Endothelial cell of umbilical vein (primary cell): ENCODE results near the gene TEAD3. TPM values are rescaled to one million over a fixed set of nuclear protein-coding genes. Genes with fewer than 3 reads are reported as not detected.

Experiments used
- BruUV-seq: library from RNA; stranded (reverse); fragments of 400-500 nt; replicated peaks from 2 replicates; lab custom pipeline; 2021; lab: Mats Ljungman, UMichigan
- CTCF ChIA-PET: fragments of 300-600, 350-600 bp; sonication (Branson Sonifier 250); formaldehyde crosslinking; loops from one replicate; lab custom pipeline; 2021; ENCODE audit warnings: antibody characterized with exemption, inconsistent platforms; lab: Charles Lee
- POLR2A ChIA-PET: fragments of 300-600, 350-600 bp; sonication (Branson Sonifier 250); formaldehyde crosslinking; loops from one replicate; lab custom pipeline; 2021; ENCODE audit warnings: antibody characterized with exemption, inconsistent platforms; lab: Charles Lee
- DNase-seq: peaks from one replicate; pipeline ENCODE4 v3.0.0-alpha.2; 2011; ENCODE audit warnings: low read depth, low spot score
- FAIRE-seq: peaks from 2 replicates; lab custom pipeline; 2011; peaks lifted over from hg19 to GRCh38; lab: Jason Lieb, UNC
- H2AFZ ChIP-seq: 2 replicates; pipeline ENCODE4 v1.6.0; 2012; ENCODE audit warnings: low read depth, low read length, control low read depth, inconsistent platforms
- H3K27ac ChIP-seq: 2 replicates; pipeline ENCODE4 v1.5.1; 2011; ENCODE audit warnings: low read depth, mild to moderate bottlenecking, control low read depth, low read length, moderate library complexity; ENCODE audit not compliant: insufficient read depth
- H3K27me3 ChIP-seq, 2 experiments: 2 replicates each; pipeline versions ENCODE4 v1.6.0 to v1.6.1; 2011; ENCODE audit warnings: low read length in 2 of 2, mixed read lengths in 1 of 2; ENCODE audit not compliant: control insufficient read depth in 2 of 2, insufficient read depth in 2 of 2
- H3K36me3 ChIP-seq, 2 experiments: 2 replicates in 1 of 2; 3 replicates in 1 of 2; pipeline ENCODE4 v1.5.1; 2011; ENCODE audit warnings: low read length in 2 of 2, mild to moderate bottlenecking in 1 of 2, moderate library complexity in 1 of 2; ENCODE audit not compliant: control insufficient read depth in 2 of 2, insufficient read depth in 2 of 2; ENCODE audit errors: extremely low read depth in 1 of 2
- H3K4me1 ChIP-seq: 3 replicates; pipeline ENCODE4 v1.5.1; 2011; ENCODE audit warnings: mild to moderate bottlenecking, low read length; ENCODE audit not compliant: control insufficient read depth, insufficient read depth; ENCODE audit errors: extremely low read depth
- H3K4me2 ChIP-seq: 2 replicates; pipeline ENCODE4 v1.6.1; 2011; ENCODE audit warnings: low read length, control low read depth, mixed read lengths; ENCODE audit not compliant: insufficient read depth
- H3K4me3 ChIP-seq, 3 experiments: fragments of 200-600 bp in 1 of 3; sonication (generic), shearing (Covaris generic) in 1 of 3; replicated peaks in 1 of 3; 2 replicates each; pipeline ENCODE4 v1.5.1; 2011 to 2016; ENCODE audit warnings: control low read depth in 3 of 3, low read length in 3 of 3, mild to moderate bottlenecking in 2 of 3, inconsistent platforms in 1 of 3, low read depth in 1 of 3, moderate library complexity in 1 of 3; ENCODE audit not compliant: insufficient read depth in 1 of 3
- H3K79me2 ChIP-seq: 2 replicates; pipeline ENCODE4 v1.6.0; 2012; ENCODE audit warnings: low read length, inconsistent platforms; ENCODE audit not compliant: control insufficient read depth, insufficient read depth
- H3K9ac ChIP-seq: replicated peaks from 2 replicates; pipeline ENCODE3; 2011; ENCODE audit warnings: low read length, control low read depth; ENCODE audit not compliant: insufficient read depth; ENCODE audit errors: extremely low read depth
- H3K9me1 ChIP-seq: replicated peaks from 3 replicates; pipeline ENCODE4 v1.6.0; 2011; ENCODE audit warnings: mild to moderate bottlenecking, low read length; ENCODE audit not compliant: control insufficient read depth, insufficient read depth; ENCODE audit errors: extremely low read depth
- H3K9me3 ChIP-seq: replicated peaks from 2 replicates; pipeline ENCODE4 v1.5.1; 2012; ENCODE audit warnings: low read length, inconsistent platforms; ENCODE audit not compliant: control insufficient read depth, insufficient read depth
- H4K20me1 ChIP-seq: replicated peaks from 2 replicates; pipeline ENCODE3; 2011; ENCODE audit warnings: mild to moderate bottlenecking, low read length; ENCODE audit not compliant: control insufficient read depth, insufficient read depth; ENCODE audit errors: extremely low read depth
- CTCF ChIP-seq, 2 donors: IDR thresholded peaks; 1 replicate in 1 of 2; 2 replicates in 1 of 2; pipeline ENCODE4 v1.5.1; 2011; ENCODE audit warnings: low read length in 2 of 2, mild to moderate bottlenecking in 2 of 2, moderate library complexity in 2 of 2, control low read depth in 1 of 2, inconsistent platforms in 1 of 2, low read depth in 1 of 2; ENCODE audit not compliant: insufficient read depth in 1 of 2; ENCODE audit errors: extremely low read depth in 1 of 2
- EZH2 ChIP-seq: IDR thresholded peaks from 2 replicates; pipeline ENCODE4 v1.6.1; 2012; ENCODE audit warnings: borderline replicate concordance, low read depth, mild to moderate bottlenecking, moderate library complexity, low read length, inconsistent platforms; ENCODE audit not compliant: severe bottlenecking
- FOS ChIP-seq: IDR thresholded peaks from 2 replicates; pipeline ENCODE4 v1.6.1; 2011; ENCODE audit warnings: mild to moderate bottlenecking, low read length, moderate library complexity, borderline replicate concordance; ENCODE audit not compliant: insufficient read depth
- GATA2 ChIP-seq: IDR thresholded peaks from 2 replicates; pipeline ENCODE4 v1.7.0; 2011; ENCODE audit warnings: low read depth, mild to moderate bottlenecking, moderate library complexity, mixed read lengths, low read length; ENCODE audit not compliant: insufficient read length, insufficient read depth
- JUN ChIP-seq: IDR thresholded peaks from 2 replicates; pipeline ENCODE4 v1.6.1; 2011; ENCODE audit warnings: borderline replicate concordance, low read depth; ENCODE audit not compliant: insufficient read length, insufficient read depth
- MAX ChIP-seq: IDR thresholded peaks from 2 replicates; pipeline ENCODE4 v1.6.1; 2011; ENCODE audit not compliant: insufficient read depth, insufficient read length
- MYC ChIP-seq: IDR thresholded peaks from one replicate; pipeline ENCODE4 v1.6.1; 2011; ENCODE audit warnings: mild to moderate bottlenecking, low read depth, low read length
- POLR2A ChIP-seq: IDR thresholded peaks from 2 replicates; pipeline ENCODE4 v1.6.1; 2012; ENCODE audit warnings: low read depth, mild to moderate bottlenecking, control low read depth, low read length
- POLR2AphosphoS5 ChIP-seq: IDR thresholded peaks from 2 replicates; pipeline ENCODE4 v1.6.1; 2012; ENCODE audit warnings: low read depth, mild to moderate bottlenecking, control low read depth, low read length, moderate library complexity; ENCODE audit not compliant: insufficient read depth
- dilution Hi-C: fragments of 300-500 bp; cut with MboI; formaldehyde crosslinking; loops from one replicate; pipeline ENCODE4 v1.15.0; 2019; ENCODE audit warnings: low sequenced_read_pairs; ENCODE audit not compliant: extremely low pct_ligation_motif_present
- intact Hi-C: fragments of 100-400 bp; cut with micrococcal nuclease; formaldehyde crosslinking; loops from one replicate; pipeline ENCODE4 v1.10.0; 2022
- polyA plus RNA-seq, 4 experiments: library from polyadenylated mRNA; depleted of rRNA in 3 of 4; stranded (reverse) in 3 of 4; unstranded in 1 of 4; fragments of >200 nt; gene quantifications; 2 replicates each; pipeline versions ENCODE4 v1.2.1 to v1.2.3, GENCODE V29; 2011 to 2012; ENCODE audit warnings: missing spikeins in 1 of 4
- total RNA-seq: library from RNA; stranded (reverse); gene quantifications from 2 replicates; pipeline ENCODE4 v1.2.3, GENCODE V29; 2021

TEAD3 gene
- total and polyA plus RNA-seq, 2 donors (not counting 3 experiments of a cell fraction or from before 2014, with no cell fraction given): 1.1 to 1.6 TPM

- Histone ChIP-seq H3K27ac (no peak overlapping the region), H3K36me3 (no peaks in the 10 kb centered on the region), H3K4me2 (no peak overlapping the region), H3K4me3 (no peak overlapping the region), H3K9ac (no peak overlapping the region), H3K9me1 (no peaks in the 10 kb centered on the region), H4K20me1 (no peaks in the 10 kb centered on the region), H3K4me1 (peaks cover 4% of the 10 kb centered on the region), H3K9me3 (no peaks in the 10 kb centered on the region), H3K27me3 (peaks cover 9 to 10% of the 10 kb centered on the region in 2 experiments), H2AFZ (no peak overlapping the region), H3K79me2 (no peaks in the 10 kb centered on the region)
- dilution Hi-C loops: no loop called here
- POLR2A ChIA-PET: no interaction called here
- intact Hi-C loops: loop anchor here (2.0 kb wide), 1 partner anchor 24 kb away; the partner anchor contains the start of gene RPL10A
- no peak for TF ChIP-seq MAX
- TF ChIP-seq JUN: no peak
- no peak for TF ChIP-seq EZH2
- TF ChIP-seq FOS: no peak
- no peak for TF ChIP-seq CTCF (IDR thresholded peaks at IDR 0.05; ENCODE audit: extremely low read depth in 1 of 2, insufficient read depth in 1 of 2, low read depth in 1 of 2, low read length in 2 of 2)
- no peak for TF ChIP-seq POLR2AphosphoS5
- TF ChIP-seq GATA2: no peak
- no peak for TF ChIP-seq POLR2A
- TF ChIP-seq MYC: no peak
- FAIRE-seq (no peak), DNase-seq (no peak)
- BruUV-seq: no TSS peak
- CTCF ChIA-PET: no interaction called here
These were observed 4.0 kb downstream of the TEAD3 start for GRCh38 chr6:35492974-35493284.
